HG03565 (cell line): Measurements from ENCODE around the gene ACOD1.
"Not testable (repeated sequence)": the region's sequence is repeated elsewhere in the genome, so short reads cannot be mapped to it uniquely, and the experiment has no call there.

ENCODE experiments used
- ATAC-seq: cut with Tn5 transposase; IDR thresholded peaks from one replicate; pipeline ENCODE4 v1.9.1; 2021; ENCODE audit warnings: mild to moderate bottlenecking, moderate library complexity; ENCODE audit not compliant: unreplicated experiment

Gene ACOD1

GRCh38 chr13:76950101-76950500, 1.8 kb downstream of the ACOD1 start:
- no peak for ATAC-seq

GRCh38 chr13:76953968-76954367, 5.7 kb downstream of the ACOD1 start:
- ATAC-seq, result no peak

GRCh38 chr13:76954538-76954937, 6.2 kb downstream of the ACOD1 start:
- no peak for ATAC-seq

GRCh38 chr13:76955193-76955592, 6.9 kb downstream of the ACOD1 start:
- ATAC-seq, result no peak

GRCh38 chr13:76955661-76956060, 7.3 kb downstream of the ACOD1 start:
- ATAC-seq, result no peak

- ATAC-seq, result no peak
Observed at GRCh38 chr13:76958841-76959432, 10.6 kb downstream of the ACOD1 start.

- ATAC-seq, result not testable (repeated sequence)
Observed at GRCh38 chr13:76959734-76960133, 11.4 kb downstream of the ACOD1 start.

- no peak for ATAC-seq
Observed at GRCh38 chr13:76965759-76966421, 17.6 kb downstream of the ACOD1 start.

GRCh38 chr13:76967031-76967430, 18.7 kb downstream of the ACOD1 start:
- no peak for ATAC-seq

GRCh38 chr13:76968041-76968440, 19.7 kb downstream of the ACOD1 start:
- no peak for ATAC-seq

GRCh38 chr13:76969488-76970365, 21.4 kb downstream of the ACOD1 start:
- ATAC-seq, result no peak

- ATAC-seq, result peak; percentile 81
Observed at GRCh38 chr13:76971215-76971614, 22.9 kb downstream of the ACOD1 start.

GRCh38 chr13:76971851-76972829, 23.8 kb downstream of the ACOD1 start:
- no peak for ATAC-seq

- no peak for ATAC-seq
Observed at GRCh38 chr13:76973920-76974617, 25.8 kb downstream of the ACOD1 start.

- no peak for ATAC-seq
Observed at GRCh38 chr13:76974618-76974975, 26.3 kb downstream of the ACOD1 start.

- no peak for ATAC-seq
Observed at GRCh38 chr13:76975863-76976262, 27.6 kb downstream of the ACOD1 start.

- no peak for ATAC-seq
Observed at GRCh38 chr13:76976490-76976889, 28.2 kb downstream of the ACOD1 start.

GRCh38 chr13:76976929-76977328, 28.6 kb downstream of the ACOD1 start:
- no peak for ATAC-seq

- peak; percentile 98 for ATAC-seq
Observed at GRCh38 chr13:76980075-76980718, 31.9 kb downstream of the ACOD1 start.

- ATAC-seq, result no peak
Observed at GRCh38 chr13:76982061-76982460, 33.8 kb downstream of the ACOD1 start.
